ENCODE results near the gene VCL. TPM values are rescaled to one million over a fixed set of nuclear protein-coding genes. Genes with fewer than 3 reads are reported as not detected.

VCL gene
- total RNA-seq, 2 donors from 2014 or later: 109 to 214 TPM

DNA sequence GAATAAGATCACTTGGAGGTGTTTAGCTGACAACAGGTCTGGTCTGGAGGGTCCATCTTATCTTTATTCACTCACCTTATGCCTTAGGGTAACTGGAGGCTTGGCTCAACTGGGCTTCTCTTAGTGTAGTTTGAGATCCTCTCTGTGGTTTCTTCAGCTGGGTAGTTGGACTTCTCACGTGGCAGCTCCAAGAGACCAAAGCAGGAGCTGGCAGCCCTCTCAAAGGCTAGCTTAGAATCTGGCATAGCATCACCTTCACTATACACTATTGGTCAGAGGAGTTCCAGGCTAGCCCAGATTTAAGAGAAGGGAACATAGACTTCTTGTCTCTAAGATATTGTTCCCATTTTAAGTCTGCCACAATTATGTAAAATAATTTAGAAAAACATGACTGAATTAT lies 169.5 kb downstream of the VCL start:
- TF ChIP-seq, protein P1, sequence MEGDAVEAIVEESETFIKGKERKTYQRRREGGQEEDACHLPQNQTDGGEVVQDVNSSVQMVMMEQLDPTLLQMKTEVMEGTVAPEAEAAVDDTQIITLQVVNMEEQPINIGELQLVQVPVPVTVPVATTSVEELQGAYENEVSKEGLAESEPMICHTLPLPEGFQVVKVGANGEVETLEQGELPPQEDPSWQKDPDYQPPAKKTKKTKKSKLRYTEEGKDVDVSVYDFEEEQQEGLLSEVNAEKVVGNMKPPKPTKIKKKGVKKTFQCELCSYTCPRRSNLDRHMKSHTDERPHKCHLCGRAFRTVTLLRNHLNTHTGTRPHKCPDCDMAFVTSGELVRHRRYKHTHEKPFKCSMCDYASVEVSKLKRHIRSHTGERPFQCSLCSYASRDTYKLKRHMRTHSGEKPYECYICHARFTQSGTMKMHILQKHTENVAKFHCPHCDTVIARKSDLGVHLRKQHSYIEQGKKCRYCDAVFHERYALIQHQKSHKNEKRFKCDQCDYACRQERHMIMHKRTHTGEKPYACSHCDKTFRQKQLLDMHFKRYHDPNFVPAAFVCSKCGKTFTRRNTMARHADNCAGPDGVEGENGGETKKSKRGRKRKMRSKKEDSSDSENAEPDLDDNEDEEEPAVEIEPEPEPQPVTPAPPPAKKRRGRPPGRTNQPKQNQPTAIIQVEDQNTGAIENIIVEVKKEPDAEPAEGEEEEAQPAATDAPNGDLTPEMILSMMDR (conservative IDR thresholded peaks at IDR 0.05): no peak
- WGBS, 2 experiments (ENCODE audit: insufficient coverage in 1 of 2, insufficient read length in 1 of 2): 91% methylated on average over 1 of the region's 1 CpG; no CpG with 5 or more reads in 1 of the 2 experiments
- H3K9me3 Mint-ChIP-seq: no peaks in the 10 kb centered on the region
- no peaks in the 10 kb centered on the region for H3K36me3 ChIP-seq (ENCODE audit: control insufficient read depth, insufficient read depth, low read length)
- no peaks in the 10 kb centered on the region for H3K27me3 Mint-ChIP-seq (ENCODE audit: insufficient read depth)
- no peaks in the 10 kb centered on the region for H3K27me3 ChIP-seq (ENCODE audit: control insufficient read depth, insufficient read depth, low read length, poor library complexity, severe bottlenecking)
- no peaks in the 10 kb centered on the region for H3K36me3 Mint-ChIP-seq (ENCODE audit: low read depth)
- H3K27ac ChIP-seq (ENCODE audit: low read depth, low read length): no peak overlapping the region
- H3K27ac Mint-ChIP-seq: no peak overlapping the region
- peaks cover 9% of the 10 kb centered on the region for H3K4me1 Mint-ChIP-seq
- H3K9me3 ChIP-seq (ENCODE audit: control insufficient read depth, low read length): no peaks in the 10 kb centered on the region
- H3K4me3 Mint-ChIP-seq: no peak overlapping the region
- H3K4me1 ChIP-seq (ENCODE audit: control insufficient read depth, insufficient read depth, low read length): peaks cover 3% of the 10 kb centered on the region
- no peak overlapping the region for H3K4me3 ChIP-seq (ENCODE audit: low read length)
- no peak for DNase-seq
- H3K9ac ChIP-seq (ENCODE audit: extremely low read depth, low read length, poor library complexity, severe bottlenecking): no peak overlapping the region

Other genes starting within 250 kb of the VCL start
- 10 to 100 TPM; 37.6 to 49.3 TPM for gene CHCHD1, start 216.1 kb upstream of the VCL start, total RNA-seq
- gene ZSWIM8, start 212.5 kb upstream of the VCL start, total RNA-seq: 10 to 100 TPM; 75.9 to 79.8 TPM
- 10 to 100 TPM; 19.6 to 20.3 TPM for gene NDST2, start 186.5 kb upstream of the VCL start, total RNA-seq
- gene CAMK2G, start 123.6 kb upstream of the VCL start, total RNA-seq: 10 to 100 TPM; 20.9 to 21.7 TPM
- gene PLAU, start 87.0 kb upstream of the VCL start, total RNA-seq: 1 to 10 TPM; 2.7 to 3.3 TPM
- 10 to 100 TPM; 47.2 to 53.5 TPM for gene AP3M1, start 152.7 kb downstream of the VCL start, total RNA-seq
- gene ADK, start 153.1 kb downstream of the VCL start, total RNA-seq: 10 to 100 TPM; 23.6 to 36.7 TPM